Karpas-422 (cell line): ENCODE data around the gene LRP8. TPM values are rescaled to one million over a fixed set of nuclear protein-coding genes. Genes with fewer than 3 reads are reported as not detected.

Experiments used
- DNase-seq: peaks from one replicate; pipeline ENCODE4 v3.0.0-alpha.2; 2015
- H2AFZ ChIP-seq: fragments of 200-600 bp; sonication (generic); 2 replicates; pipeline ENCODE4 v1.6.1; 2014; ENCODE audit warnings: antibody characterized with exemption, low read length, mixed read lengths
- H3K27ac ChIP-seq: fragments of 200-600 bp; sonication (generic); 2 replicates; pipeline ENCODE4 v1.5.1; 2014; ENCODE audit warnings: mild to moderate bottlenecking, low read length, moderate library complexity
- H3K27me3 ChIP-seq: fragments of 200-600 bp; sonication (generic); 2 replicates; pipeline ENCODE4 v1.6.1; 2014; ENCODE audit warnings: low read length, mixed read lengths
- H3K36me3 ChIP-seq: fragments of 200-600 bp; sonication (generic); 2 replicates; pipeline ENCODE4 v1.6.1; 2014; ENCODE audit warnings: low read length, mixed read lengths; ENCODE audit not compliant: insufficient read depth
- H3K4me1 ChIP-seq: fragments of 200-600 bp; sonication (generic); 2 replicates; pipeline ENCODE4 v1.6.1; 2014; ENCODE audit warnings: mild to moderate bottlenecking, low read length, mixed read lengths
- H3K4me2 ChIP-seq: fragments of 200-600 bp; sonication (generic); 2 replicates; pipeline ENCODE4 v1.6.1; 2014; ENCODE audit warnings: low read length, low read depth, mild to moderate bottlenecking; ENCODE audit not compliant: poor library complexity, severe bottlenecking
- H3K4me3 ChIP-seq: fragments of 200-600 bp; sonication (generic); 2 replicates; pipeline ENCODE4 v1.5.1; 2014; ENCODE audit warnings: mild to moderate bottlenecking, antibody characterized with exemption, low read length, mixed read lengths
- H3K79me2 ChIP-seq: fragments of 200-600 bp; sonication (generic); 2 replicates; pipeline ENCODE4 v1.6.1; 2014; ENCODE audit warnings: mild to moderate bottlenecking, low read length, mixed read lengths
- H3K9ac ChIP-seq: fragments of 200-600 bp; sonication (generic); 2 replicates; pipeline ENCODE4 v1.6.0; 2014; ENCODE audit warnings: low read length
- H3K9me2 ChIP-seq: fragments of 200-600 bp; sonication (generic), shearing (Covaris generic); replicated peaks from 2 replicates; pipeline ENCODE4 v1.6.0; 2014; ENCODE audit warnings: mild to moderate bottlenecking, low read length, moderate library complexity; ENCODE audit not compliant: insufficient read depth
- H3K9me3 ChIP-seq: fragments of 300-700, 200-600 bp; sonication (generic); 2 replicates; pipeline ENCODE4 v1.6.1; 2014; ENCODE audit warnings: low read length, mixed read lengths
- H4K20me1 ChIP-seq: fragments of 200-600 bp; sonication (generic); 2 replicates; pipeline ENCODE4 v1.6.1; 2014; ENCODE audit warnings: mild to moderate bottlenecking, antibody characterized with exemption, low read length, low read depth; ENCODE audit not compliant: insufficient read depth
- total RNA-seq: library from RNA; depleted of rRNA; stranded (reverse); fragments of >200 nt; shearing (Covaris generic); gene quantifications from 2 replicates; pipeline ENCODE4 v1.2.3, GENCODE V29; 2014; ENCODE audit warnings: low replicate concordance

LRP8 gene
- total RNA-seq, 1 experiment from 2014 or later, result 26.7 TPM

DNA sequence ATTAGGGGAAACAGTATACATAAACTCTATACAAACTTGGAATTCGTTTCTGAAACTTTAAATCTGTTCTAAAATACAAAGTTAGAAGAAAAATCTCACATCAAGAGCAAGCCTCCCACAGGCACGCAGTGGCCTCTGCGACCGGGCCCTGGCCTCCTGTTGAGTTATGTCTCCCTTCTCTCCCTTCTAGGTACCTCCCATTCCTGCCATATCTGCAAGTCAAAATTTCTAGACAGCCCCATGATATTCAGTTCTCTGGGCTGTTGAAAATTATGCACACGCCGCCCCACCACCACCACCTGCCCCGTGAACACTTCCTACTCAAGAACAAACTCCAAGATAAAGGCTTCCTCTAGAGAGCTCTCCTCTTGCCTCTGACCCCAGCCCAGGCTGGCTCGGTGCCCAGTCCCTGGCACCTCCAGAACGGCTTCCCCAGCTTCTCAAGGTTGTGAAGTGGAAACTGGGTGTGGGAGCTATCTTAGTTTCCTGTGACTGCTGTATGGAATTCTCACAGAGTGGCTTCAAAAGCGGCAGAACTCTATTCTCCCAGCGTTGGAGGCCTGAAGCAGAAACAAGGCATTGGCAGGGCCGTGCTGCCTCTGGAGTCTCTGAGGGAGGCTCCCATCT lies 37.7 kb upstream of the LRP8 start:
- no peaks in the 10 kb centered on the region for H3K79me2 ChIP-seq
- H3K4me1 ChIP-seq, result peaks cover 7% of the 10 kb centered on the region
- H3K9me3 ChIP-seq, result no peaks in the 10 kb centered on the region
- H2AFZ ChIP-seq, result no peak overlapping the region
- H3K9ac ChIP-seq, result no peak overlapping the region
- H3K27me3 ChIP-seq, result no peaks in the 10 kb centered on the region
- H4K20me1 ChIP-seq, result no peaks in the 10 kb centered on the region
- H3K36me3 ChIP-seq, result no peaks in the 10 kb centered on the region
- no peaks in the 10 kb centered on the region for H3K9me2 ChIP-seq
- H3K27ac ChIP-seq, result no peak overlapping the region
- no peak overlapping the region for H3K4me3 ChIP-seq
- no peak for DNase-seq
- no peak overlapping the region for H3K4me2 ChIP-seq

DNA sequence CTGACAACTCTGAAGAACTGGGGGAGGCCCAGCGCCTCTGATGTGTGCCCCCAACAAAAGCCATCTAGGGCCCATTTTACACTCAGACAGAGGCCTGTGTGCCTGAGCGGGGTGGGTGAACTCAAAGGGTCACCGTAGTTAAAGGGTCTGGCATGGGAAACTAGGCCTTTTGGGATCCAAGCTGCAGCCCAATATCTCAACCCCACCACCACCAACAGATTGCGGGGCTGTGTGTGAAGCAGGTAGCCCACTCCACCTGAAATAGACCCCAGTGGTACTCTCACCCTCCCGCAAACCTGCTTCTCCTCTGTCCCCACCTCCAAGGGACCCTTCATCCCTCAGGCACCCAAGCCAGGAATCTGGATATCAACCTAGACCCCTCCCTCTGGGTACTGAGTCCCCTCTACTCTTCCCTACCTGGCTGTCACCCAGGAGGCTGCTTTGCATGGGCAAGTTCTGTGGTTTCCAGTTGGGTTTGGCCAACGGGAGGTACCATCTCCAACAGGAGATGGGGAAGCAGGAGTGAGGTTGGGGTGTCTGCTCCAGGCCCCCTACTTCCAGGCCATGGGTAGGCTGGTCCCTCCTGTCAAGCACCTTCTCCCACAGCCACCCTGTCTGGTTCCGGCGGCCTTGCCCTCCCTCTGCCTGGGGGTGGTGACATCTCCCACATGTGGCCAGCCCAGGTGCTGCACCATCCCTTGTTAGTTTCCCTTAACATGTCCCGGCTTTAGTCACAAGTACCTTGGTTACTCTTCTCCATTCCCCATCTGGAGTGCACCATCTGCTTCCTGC lies 35.2 kb upstream of the LRP8 start:
- H4K20me1 ChIP-seq, result no peaks in the 10 kb centered on the region
- no peak overlapping the region for H2AFZ ChIP-seq
- peaks cover 4% of the 10 kb centered on the region; the same call in 1 of the 2 replicates for H3K9me3 ChIP-seq
- no peak overlapping the region for H3K4me2 ChIP-seq
- H3K9me2 ChIP-seq, result no peaks in the 10 kb centered on the region
- H3K36me3 ChIP-seq, result no peaks in the 10 kb centered on the region
- H3K4me1 ChIP-seq, result peaks cover 4% of the 10 kb centered on the region
- H3K79me2 ChIP-seq, result no peaks in the 10 kb centered on the region
- H3K27ac ChIP-seq, result no peak overlapping the region
- H3K4me3 ChIP-seq, result no peak overlapping the region
- H3K9ac ChIP-seq, result no peak overlapping the region
- peak; percentile 50 for DNase-seq
- H3K27me3 ChIP-seq, result no peaks in the 10 kb centered on the region

DNA sequence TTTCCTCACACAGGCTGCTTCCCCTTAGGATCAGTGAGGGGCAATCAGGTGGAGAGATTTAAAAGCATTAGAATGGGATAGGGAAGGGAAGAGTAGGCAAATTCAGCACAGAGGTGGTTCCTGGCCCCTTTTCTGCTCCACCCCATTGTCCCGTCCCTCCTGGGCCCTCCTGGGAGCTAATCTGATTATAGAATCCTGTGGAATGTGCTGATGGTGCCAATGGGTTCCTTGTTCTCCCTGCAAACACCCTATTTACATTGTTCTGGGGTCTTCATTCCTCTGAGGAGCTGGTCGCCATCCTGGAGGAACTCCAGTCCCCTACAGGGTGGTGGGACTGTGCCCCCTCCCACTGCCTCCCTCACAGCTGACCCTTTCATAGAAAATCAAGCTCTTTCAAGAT lies 34.4 kb upstream of the LRP8 start:
- Histone ChIP-seq H2AFZ (no peak overlapping the region), H4K20me1 (no peaks in the 10 kb centered on the region), H3K27me3 (no peaks in the 10 kb centered on the region), H3K9me3 (peaks cover 4% of the 10 kb centered on the region; the same call in 1 of the 2 replicates), H3K9me2 (no peaks in the 10 kb centered on the region), H3K4me2 (no peak overlapping the region), H3K27ac (no peak overlapping the region), H3K79me2 (no peaks in the 10 kb centered on the region), H3K36me3 (no peaks in the 10 kb centered on the region), H3K4me1 (no peaks in the 10 kb centered on the region), H3K9ac (no peak overlapping the region), H3K4me3 (no peak overlapping the region)
- DNase-seq, result no peak

DNA sequence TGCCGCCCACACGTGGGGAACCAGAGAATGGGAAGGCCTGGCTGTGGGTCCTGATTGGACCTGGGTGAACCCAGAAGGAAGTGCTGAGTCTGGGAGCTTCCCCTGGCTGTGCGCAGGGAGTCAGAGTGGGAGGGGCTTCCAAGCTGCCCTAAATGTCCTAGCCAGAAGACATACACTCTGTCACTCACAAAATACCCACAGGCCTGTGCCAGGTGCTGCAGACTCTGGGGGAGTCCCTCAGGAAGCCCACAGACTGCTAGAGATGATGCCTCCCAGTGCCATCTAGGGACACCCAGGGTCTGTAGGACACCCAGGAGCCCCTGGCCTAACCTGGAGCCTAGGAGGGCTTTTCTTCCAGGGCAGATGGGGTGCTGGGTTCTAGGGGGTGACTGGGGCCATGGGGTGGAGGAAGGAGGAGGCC lies 33.7 kb upstream of the LRP8 start:
- H2AFZ ChIP-seq, result no peak overlapping the region
- H3K27me3 ChIP-seq, result peaks cover 3% of the 10 kb centered on the region; the same call in 1 of the 2 replicates
- no peaks in the 10 kb centered on the region for H3K4me1 ChIP-seq
- H3K4me3 ChIP-seq, result no peak overlapping the region
- no peaks in the 10 kb centered on the region for H4K20me1 ChIP-seq
- H3K4me2 ChIP-seq, result no peak overlapping the region
- peaks cover 4% of the 10 kb centered on the region; the same call in 1 of the 2 replicates for H3K9me3 ChIP-seq
- no peak overlapping the region for H3K9ac ChIP-seq
- H3K9me2 ChIP-seq, result no peaks in the 10 kb centered on the region
- H3K79me2 ChIP-seq, result no peaks in the 10 kb centered on the region
- DNase-seq, result no peak
- no peak overlapping the region for H3K27ac ChIP-seq
- H3K36me3 ChIP-seq, result no peaks in the 10 kb centered on the region

DNA sequence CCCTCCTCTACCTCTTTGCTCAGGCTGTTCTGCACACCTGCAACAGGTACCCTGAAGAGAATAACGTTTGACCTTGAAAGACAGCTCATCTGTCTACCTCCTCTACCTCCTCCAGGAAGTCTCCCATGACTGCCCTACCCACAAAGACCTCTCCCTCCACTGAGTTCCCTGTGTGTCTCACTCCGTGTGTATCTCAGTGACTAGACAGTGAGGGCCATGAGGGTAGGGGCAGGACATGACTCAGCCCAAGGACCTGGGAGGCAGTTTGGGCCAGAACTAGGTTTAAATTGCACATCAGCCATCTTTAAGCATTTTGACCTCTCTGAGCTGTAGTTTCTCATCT lies 32.0 kb upstream of the LRP8 start:
- Histone ChIP-seq H3K79me2 (no peaks in the 10 kb centered on the region), H3K9ac (no peak overlapping the region), H3K4me3 (no peak overlapping the region), H3K36me3 (no peaks in the 10 kb centered on the region), H3K9me2 (no peaks in the 10 kb centered on the region), H2AFZ (no peak overlapping the region), H3K4me1 (no peaks in the 10 kb centered on the region), H3K27ac (no peak overlapping the region), H4K20me1 (no peaks in the 10 kb centered on the region), H3K4me2 (no peak overlapping the region), H3K27me3 (peaks cover 3% of the 10 kb centered on the region; the same call in 1 of the 2 replicates), H3K9me3 (peaks cover 4% of the 10 kb centered on the region; the same call in 1 of the 2 replicates)
- no peak for DNase-seq

DNA sequence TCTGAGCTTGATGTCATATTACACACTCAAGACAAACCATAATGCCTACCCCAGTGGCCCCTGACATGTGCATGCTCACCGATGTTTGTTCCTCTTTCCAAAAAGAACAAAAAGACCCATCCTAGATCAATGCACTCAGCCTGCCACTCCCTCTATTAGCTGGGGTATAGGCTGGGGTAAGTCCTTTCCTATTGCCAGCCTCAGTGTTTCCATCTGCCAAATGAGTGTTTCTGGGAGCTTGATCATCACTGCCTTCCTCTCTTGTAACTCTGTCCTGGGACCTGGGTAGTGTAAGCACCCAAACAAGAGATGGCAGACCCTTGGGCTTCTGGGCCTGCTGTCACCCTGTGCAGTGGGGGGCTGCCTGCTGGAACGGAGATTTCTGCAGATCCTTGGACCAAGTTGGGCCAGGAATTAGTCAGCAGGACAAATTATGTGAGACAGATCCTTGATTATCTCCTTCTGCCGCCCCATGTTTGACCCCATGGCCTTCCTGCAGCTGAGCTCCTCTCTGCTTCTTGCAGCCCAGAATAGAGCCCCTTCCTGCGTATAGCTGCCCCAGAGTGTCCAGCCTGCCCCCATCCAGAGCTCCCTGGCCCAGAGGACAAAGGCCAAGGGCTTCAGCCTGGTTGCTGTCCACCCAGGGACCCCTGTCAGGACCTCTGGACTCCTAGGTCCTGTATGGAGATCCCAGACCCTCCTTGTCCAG lies 31.5 kb upstream of the LRP8 start:
- H3K9me2 ChIP-seq, result no peaks in the 10 kb centered on the region
- H3K9me3 ChIP-seq, result peaks cover 4% of the 10 kb centered on the region; the same call in 1 of the 2 replicates
- no peaks in the 10 kb centered on the region for H3K36me3 ChIP-seq
- H4K20me1 ChIP-seq, result no peaks in the 10 kb centered on the region
- no peak overlapping the region for H3K4me3 ChIP-seq
- no peaks in the 10 kb centered on the region for H3K79me2 ChIP-seq
- peaks cover 3% of the 10 kb centered on the region; the same call in 1 of the 2 replicates for H3K27me3 ChIP-seq
- no peak overlapping the region for H3K27ac ChIP-seq
- H2AFZ ChIP-seq, result no peak overlapping the region
- no peaks in the 10 kb centered on the region for H3K4me1 ChIP-seq
- no peak overlapping the region for H3K4me2 ChIP-seq
- H3K9ac ChIP-seq, result no peak overlapping the region
- DNase-seq, result no peak

DNA sequence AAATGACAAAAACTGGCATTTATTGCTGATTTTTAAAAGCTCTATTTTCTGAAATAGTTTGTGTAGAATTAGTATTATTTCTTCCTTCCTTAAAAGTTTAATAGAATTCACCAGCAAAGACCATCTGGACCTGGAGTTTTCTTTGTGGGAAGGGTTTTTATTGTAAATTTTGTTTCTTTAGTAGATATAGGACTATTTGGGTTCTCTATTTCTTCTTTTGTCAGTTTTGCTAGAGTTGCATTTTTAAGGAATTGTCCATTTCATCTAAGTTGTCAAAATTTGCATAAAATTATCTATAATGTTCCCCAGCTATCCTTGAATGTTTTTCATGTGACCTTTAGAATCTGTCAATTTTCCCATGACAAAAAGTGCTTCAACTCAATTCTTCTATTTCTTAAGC lies 28.8 kb upstream of the LRP8 start:
- Histone ChIP-seq H3K9ac (no peak overlapping the region), H3K36me3 (no peaks in the 10 kb centered on the region), H4K20me1 (no peaks in the 10 kb centered on the region), H3K9me3 (peaks cover 4% of the 10 kb centered on the region; the same call in 1 of the 2 replicates), H3K4me2 (no peak overlapping the region), H3K27ac (no peak overlapping the region), H3K4me3 (no peak overlapping the region), H3K79me2 (no peaks in the 10 kb centered on the region), H3K9me2 (no peaks in the 10 kb centered on the region), H3K27me3 (peaks cover 3% of the 10 kb centered on the region; the same call in 1 of the 2 replicates), H3K4me1 (no peaks in the 10 kb centered on the region), H2AFZ (no peak overlapping the region)
- no peak for DNase-seq

DNA sequence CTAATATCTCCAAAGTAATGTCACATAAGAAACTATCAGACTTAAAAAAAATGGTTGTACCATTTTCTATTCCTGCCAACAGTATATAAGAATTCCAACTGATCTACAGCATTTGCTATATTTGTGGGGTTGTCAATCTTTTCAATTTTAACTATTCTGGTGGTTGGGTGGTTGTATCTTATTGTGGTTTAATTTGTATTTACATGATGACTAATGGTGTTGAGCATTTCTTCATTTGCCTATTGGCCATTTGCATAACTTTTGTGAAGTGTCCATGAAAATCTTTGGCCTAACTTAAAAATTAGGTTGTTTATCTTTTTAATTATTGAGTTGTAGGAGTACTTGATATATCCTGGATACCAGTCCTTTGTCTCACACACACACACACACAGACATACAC lies 26.2 kb upstream of the LRP8 start:
- Histone ChIP-seq H2AFZ (no peak overlapping the region), H3K27ac (no peak overlapping the region), H3K4me2 (no peak overlapping the region), H3K4me3 (no peak overlapping the region), H4K20me1 (no peaks in the 10 kb centered on the region), H3K79me2 (no peaks in the 10 kb centered on the region), H3K9me3 (peaks cover 4% of the 10 kb centered on the region; the same call in 1 of the 2 replicates), H3K4me1 (no peaks in the 10 kb centered on the region), H3K9me2 (no peaks in the 10 kb centered on the region), H3K27me3 (peaks cover 3% of the 10 kb centered on the region; the same call in 1 of the 2 replicates), H3K36me3 (no peaks in the 10 kb centered on the region), H3K9ac (no peak overlapping the region)
- no peak for DNase-seq
